GM12878 (cell line): ENCODE measurements around the gene AP3S1.

ENCODE experiments used
- EED ChIP-seq: sonication (generic); IDR thresholded peaks from 2 replicates; pipeline ENCODE4 v1.6.1; 2016; ENCODE audit warnings: antibody characterized with exemption, low read depth
- EGR1 ChIP-seq, 2 experiments: IDR thresholded peaks; 1 replicate in 1 of 2; 2 replicates in 1 of 2; pipeline ENCODE4 v1.6.1; 2011 to 2012; ENCODE audit warnings: low read depth in 2 of 2, low read length in 2 of 2, borderline replicate concordance in 1 of 2, mild to moderate bottlenecking in 1 of 2, moderate library complexity in 1 of 2
- FOS ChIP-seq: IDR thresholded peaks from 3 replicates; pipeline ENCODE4 v1.6.1; 2011; ENCODE audit warnings: borderline replicate concordance; ENCODE audit not compliant: insufficient read length; ENCODE audit errors: extremely low read depth
- NRF1 ChIP-seq: conservative IDR thresholded peaks from 2 replicates; pipeline ENCODE4 v1.6.1; 2011; ENCODE audit warnings: mild to moderate bottlenecking, low read depth, low read length, improper control_type of control experiment
- RCOR1 ChIP-seq: conservative IDR thresholded peaks from 2 replicates; pipeline ENCODE4 v1.6.1; 2012; ENCODE audit warnings: low read depth, low read length, improper control_type of control experiment
- SP1 ChIP-seq: IDR thresholded peaks from one replicate; pipeline ENCODE4 v1.6.1; 2011; ENCODE audit warnings: low read depth, low read length
- TF ChIP-seq, protein P1 (sequence below), 3 experiments: IDR thresholded peaks in 2 of 3; conservative IDR thresholded peaks in 1 of 3; 2 replicates each; pipeline ENCODE4 v1.5.1; 2011; ENCODE audit warnings: low read depth in 3 of 3, low read length in 3 of 3, mild to moderate bottlenecking in 3 of 3, control low read depth in 2 of 3, moderate library complexity in 2 of 3, inconsistent platforms in 1 of 3, mixed read lengths in 1 of 3; ENCODE audit not compliant: control insufficient read depth in 2 of 3, insufficient read depth in 1 of 3; ENCODE audit errors: extremely low read depth in 1 of 3
- TF ChIP-seq, protein P2 (sequence below): IDR thresholded peaks from 2 replicates; pipeline ENCODE4 v1.6.1; 2011; ENCODE audit warnings: mild to moderate bottlenecking, low read depth, low read length, moderate library complexity; ENCODE audit not compliant: insufficient replicate concordance

DNA sequence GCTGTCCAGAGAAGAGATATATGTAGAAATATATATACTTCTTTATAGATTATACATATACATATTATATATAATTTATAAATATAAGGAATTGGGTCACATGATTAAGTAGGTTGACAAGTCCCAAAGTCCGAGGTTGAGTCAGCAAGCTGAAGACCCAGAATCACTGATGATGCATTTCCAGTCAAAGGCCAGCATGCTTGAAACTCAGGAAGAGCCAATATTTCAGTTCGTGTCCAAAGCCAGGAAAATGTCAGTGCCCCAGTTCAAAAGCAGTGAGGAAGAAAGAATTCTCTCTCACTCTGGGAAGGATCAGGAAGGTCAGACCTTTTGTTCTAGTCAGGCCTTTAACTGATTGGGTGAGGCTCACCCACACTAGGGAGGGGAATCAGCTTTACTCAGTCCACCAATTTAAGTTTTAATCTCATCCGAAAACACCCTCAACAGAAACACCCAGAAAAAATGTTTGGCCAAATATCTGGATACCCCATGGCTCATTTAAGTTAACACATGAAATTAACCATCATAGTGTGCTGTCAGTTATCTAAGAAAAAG, 78.5 kb downstream of the AP3S1 start:
- TF ChIP-seq, protein P1, sequence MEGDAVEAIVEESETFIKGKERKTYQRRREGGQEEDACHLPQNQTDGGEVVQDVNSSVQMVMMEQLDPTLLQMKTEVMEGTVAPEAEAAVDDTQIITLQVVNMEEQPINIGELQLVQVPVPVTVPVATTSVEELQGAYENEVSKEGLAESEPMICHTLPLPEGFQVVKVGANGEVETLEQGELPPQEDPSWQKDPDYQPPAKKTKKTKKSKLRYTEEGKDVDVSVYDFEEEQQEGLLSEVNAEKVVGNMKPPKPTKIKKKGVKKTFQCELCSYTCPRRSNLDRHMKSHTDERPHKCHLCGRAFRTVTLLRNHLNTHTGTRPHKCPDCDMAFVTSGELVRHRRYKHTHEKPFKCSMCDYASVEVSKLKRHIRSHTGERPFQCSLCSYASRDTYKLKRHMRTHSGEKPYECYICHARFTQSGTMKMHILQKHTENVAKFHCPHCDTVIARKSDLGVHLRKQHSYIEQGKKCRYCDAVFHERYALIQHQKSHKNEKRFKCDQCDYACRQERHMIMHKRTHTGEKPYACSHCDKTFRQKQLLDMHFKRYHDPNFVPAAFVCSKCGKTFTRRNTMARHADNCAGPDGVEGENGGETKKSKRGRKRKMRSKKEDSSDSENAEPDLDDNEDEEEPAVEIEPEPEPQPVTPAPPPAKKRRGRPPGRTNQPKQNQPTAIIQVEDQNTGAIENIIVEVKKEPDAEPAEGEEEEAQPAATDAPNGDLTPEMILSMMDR (IDR thresholded peaks at IDR 0.05 in 2 of 3, conservative IDR thresholded peaks at IDR 0.05 in 1 of 3; ENCODE audit: control insufficient read depth in 2 of 3, extremely low read depth in 1 of 3, insufficient read depth in 1 of 3, low read depth in 3 of 3, low read length in 3 of 3) = no peak
- TF ChIP-seq FOS = no peak
- TF ChIP-seq NRF1 = no peak
- no peak for TF ChIP-seq EGR1 (IDR thresholded peaks at IDR 0.05; ENCODE audit: borderline replicate concordance in 1 of 2, low read depth in 2 of 2, low read length in 2 of 2)
- TF ChIP-seq SP1 = no peak
- TF ChIP-seq, protein P2, sequence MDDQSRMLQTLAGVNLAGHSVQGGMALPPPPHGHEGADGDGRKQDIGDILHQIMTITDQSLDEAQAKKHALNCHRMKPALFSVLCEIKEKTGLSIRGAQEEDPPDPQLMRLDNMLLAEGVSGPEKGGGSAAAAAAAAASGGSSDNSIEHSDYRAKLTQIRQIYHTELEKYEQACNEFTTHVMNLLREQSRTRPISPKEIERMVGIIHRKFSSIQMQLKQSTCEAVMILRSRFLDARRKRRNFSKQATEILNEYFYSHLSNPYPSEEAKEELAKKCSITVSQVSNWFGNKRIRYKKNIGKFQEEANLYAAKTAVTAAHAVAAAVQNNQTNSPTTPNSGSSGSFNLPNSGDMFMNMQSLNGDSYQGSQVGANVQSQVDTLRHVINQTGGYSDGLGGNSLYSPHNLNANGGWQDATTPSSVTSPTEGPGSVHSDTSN = no peak
- TF ChIP-seq RCOR1 = no peak
- no peak for TF ChIP-seq EED
